GM18498 (cell line): ENCODE measurements around the gene KIF5C.
"Not testable (repeated sequence)": the region's sequence is repeated elsewhere in the genome, so short reads cannot be mapped to it uniquely, and the experiment has no call there.

Experiments
- ATAC-seq: cut with Tn5 transposase; IDR thresholded peaks from one replicate; pipeline ENCODE4 v1.9.1; 2021; ENCODE audit warnings: mild to moderate bottlenecking, moderate library complexity; ENCODE audit not compliant: unreplicated experiment

The KIF5C gene

DNA sequence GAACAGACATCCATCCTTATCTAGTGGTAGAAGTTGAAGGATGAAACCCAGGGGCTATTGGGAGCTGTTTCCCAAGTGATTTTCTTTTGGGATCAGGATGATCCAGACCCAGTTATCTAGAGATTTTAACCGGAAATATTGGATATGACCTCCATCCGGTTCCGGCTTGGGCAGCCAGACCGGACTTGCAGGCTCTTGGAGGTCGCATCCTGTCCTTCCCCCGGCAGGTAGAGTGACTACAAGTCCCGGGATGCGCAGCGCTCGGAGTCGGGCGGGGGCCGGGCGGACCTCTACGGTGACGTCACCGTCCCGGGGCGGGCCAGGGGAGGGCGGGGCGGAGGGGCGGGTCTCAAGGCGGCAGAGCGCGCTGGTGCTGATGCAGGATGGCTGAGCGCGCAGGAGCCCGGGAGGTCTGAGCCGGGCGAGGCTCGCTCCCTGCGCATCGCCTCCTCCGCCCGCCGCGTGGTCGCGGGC is at the start of gene KIF5C:
TSS of gene KIF5C (plus strand) at position 360 of the 474 bp plus-strand sequence. CDS start 391 bp downstream, outside the sequence.
- ATAC-seq: peak; percentile 93

DNA sequence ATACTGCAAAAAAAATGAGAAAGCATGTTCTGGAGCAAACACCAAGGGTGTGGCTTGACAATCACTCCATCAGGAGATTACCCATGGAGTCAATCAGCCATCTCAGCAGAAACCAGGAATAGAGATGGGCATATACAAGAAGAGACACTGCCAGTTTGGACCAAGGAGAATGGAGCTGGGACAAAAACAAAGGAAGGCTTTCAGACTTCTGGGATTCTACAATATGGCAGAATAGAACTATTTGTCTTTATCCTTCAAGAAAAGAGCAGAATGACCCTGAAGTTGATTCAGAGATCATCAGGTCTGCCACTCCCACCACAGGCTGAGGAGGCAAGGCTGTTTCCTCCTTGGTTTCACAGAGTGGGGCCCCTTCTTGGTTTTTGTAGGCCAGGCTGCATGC is 48.2 kb upstream of the KIF5C start:
- no peak for ATAC-seq

DNA sequence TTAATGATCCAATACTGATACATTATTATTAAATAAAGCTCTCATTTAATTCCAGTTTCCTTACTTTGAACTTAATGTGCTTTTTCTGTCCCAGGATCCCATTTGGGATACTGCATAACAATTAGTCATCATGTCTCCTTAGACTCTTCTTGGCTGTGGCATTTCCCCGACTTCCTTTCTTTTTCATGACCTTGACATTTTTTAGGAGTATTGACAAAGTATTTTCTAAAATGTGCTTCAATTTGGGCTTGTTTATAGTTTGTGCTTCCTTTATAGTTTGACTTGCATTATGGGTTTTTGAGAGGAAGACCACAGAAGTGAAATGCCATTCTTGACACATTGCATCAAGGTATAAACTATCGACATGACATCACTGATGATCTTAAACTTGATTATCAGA is 46.1 kb upstream of the KIF5C start:
- no peak for ATAC-seq

DNA sequence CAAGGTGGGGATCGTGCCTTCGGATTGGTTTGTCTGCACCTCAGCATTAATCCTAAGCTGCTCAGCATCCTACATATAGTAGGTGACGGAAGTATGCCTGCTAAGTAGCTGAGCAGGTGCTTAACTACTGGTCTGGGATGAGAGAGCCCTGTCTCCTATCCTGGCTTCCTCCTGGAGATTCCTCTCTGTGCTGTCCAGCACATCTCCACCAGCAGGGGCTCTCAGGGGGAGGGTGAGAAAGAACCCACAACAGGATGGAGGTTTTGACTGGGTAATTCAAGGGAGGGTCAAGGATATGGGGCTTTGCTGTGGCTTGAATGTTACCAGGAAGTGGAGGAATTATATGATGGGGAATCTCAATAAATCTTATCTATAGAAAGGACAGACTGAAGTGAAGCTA is 45.4 kb upstream of the KIF5C start:
- ATAC-seq: no peak

DNA sequence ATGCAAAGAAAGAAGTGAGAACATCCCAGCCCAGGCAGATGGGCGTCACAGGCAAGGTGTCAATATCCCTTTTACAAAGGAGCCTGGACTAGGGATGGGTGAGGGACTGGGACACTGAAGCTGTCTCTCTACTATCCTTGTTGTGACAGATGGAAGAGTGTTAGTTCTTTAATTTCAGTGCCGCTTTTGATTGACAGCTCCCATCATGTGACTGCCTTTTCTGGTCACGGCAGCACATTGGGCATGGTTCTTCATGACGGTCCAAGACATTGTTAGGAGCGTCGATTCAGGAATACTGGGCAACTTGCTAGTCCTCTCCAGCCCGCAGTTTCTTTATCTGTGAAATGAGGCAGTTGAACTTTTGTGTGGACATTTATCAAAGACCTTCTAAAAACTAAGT is 42.4 kb upstream of the KIF5C start:
- no peak for ATAC-seq

DNA sequence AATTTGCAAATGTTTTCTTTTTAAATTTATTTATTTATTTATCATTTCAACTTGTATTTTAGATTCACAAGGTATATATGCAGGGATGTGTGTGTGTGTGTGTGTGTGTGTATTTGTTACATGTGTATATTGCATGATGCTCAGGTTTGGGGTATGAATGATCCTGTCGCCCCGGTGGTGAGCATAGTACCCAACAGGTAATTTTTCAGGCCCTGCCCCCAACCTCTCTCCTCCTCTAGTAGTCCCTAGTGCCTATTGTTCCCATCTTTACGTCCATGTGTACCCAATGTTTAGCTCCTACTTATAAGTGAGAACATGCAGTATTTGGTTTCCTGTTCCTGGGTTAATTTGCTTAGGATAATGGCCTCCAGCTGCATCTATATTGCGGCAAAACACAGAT is 33.0 kb upstream of the KIF5C start:
- no peak for ATAC-seq

DNA sequence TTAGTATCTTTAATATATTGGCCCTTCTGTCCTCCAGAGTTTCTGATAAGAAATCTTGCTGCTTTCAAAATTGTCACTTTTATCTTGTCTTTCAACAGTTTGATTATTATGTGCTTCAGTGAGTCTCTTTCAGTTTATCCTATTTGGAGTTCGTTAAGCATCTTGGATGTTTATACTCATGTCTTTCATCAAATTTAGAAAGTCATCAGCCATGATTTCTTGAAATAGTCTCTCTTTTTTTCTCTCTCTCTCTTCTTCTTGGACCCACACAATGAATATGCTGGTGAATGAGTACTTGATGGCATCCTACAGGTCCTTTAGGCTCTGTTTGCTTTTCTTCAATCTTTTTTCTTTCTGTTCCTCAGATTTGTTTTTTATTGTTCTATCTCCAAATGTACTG is 26.9 kb upstream of the KIF5C start:
- no peak for ATAC-seq

DNA sequence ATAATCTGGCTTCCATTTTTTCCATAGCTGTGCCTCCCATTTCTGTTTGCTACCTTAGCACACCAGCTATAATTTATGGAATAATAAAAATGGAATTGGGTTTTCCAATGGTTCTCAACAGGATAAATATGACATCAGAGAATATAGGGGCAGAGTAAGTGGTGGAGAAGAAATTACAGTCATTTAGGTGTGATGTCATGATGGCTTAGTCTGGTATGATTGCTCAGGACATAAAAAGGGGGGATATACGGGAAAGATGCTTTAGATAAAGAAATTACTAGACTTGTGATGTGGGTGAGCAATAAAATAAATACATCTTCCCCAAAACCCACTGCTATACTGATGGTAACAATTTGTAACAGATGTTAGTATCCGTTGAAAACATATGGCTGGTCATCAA is 21.6 kb upstream of the KIF5C start:
- no peak for ATAC-seq

DNA sequence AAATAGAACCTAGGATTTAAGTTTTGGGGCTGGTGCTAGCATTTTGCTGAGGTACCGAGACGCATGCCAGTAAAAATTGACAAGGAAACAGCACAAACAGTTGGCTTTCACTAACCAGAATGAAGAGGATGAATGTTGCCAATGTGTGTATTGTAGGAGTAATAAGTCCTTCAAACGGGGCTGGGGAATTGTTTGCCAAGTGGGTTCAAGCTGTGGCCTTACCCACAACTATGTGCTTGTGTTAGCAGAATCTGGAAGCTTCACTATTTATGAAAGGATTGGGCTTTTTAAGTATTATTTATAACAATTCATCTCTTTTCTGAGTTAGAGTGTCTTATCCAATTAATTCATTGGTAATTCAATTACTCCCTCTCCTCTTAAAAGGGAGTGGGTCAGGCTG is 15.0 kb upstream of the KIF5C start:
- no peak for ATAC-seq

DNA sequence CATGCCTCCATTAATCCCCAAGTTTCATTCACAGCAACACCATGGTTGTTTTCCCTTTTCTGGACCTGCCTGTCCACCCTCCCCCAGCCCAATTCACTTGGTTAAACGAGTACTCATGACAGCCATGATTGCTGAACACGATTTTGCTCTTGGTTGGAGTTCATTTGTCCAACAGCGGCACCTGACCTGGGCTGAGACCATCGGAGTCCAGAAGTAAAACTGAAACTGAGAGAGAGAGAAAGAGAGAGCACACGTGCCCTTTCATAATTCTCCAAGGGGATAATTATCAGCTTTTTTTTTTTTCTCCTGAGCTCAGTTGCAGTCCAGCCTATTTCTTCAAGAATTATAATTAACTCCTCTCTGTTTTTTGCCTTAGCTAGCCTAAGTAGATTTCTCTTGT is 13.7 kb upstream of the KIF5C start:
- ATAC-seq: no peak

DNA sequence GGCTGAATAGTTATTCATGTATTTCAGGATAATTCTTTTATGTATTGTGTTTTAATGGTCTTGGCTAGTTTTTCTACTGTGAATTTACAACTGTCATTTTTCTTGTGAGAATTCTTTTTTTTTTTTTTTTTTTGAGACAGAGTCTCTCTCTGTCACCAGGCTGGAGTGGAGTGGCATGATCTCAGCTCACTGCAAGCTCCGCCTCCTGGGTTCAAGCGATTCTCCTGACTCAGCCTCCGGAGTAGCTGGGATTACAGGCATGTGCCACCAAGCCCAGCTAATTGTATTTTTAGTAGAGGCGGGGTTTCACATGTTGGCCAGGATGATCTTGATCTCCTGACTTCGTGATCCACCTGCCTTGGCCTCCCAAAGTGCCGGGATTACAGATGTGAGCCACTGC is 12.5 kb upstream of the KIF5C start:
- not testable (repeated sequence) for ATAC-seq

DNA sequence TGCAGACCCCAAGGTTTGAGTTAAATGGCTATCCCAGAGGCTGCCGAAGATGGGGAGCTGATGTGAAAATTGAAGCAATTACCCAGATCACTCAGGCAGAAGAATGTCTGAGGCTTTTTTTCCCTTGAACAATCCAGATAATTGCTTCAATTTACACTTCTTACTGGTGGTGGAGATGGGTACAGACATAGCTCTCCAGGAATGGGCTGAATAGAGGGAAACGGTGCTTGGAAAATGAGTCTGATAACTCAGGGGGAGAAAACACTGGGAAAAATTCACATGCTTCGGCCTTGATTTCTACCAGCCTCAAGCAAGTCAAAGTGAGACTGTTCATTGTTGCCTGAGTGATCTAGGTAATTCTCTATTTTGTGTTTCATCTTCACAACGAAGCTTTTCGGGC is 9.5 kb upstream of the KIF5C start:
- ATAC-seq: no peak

DNA sequence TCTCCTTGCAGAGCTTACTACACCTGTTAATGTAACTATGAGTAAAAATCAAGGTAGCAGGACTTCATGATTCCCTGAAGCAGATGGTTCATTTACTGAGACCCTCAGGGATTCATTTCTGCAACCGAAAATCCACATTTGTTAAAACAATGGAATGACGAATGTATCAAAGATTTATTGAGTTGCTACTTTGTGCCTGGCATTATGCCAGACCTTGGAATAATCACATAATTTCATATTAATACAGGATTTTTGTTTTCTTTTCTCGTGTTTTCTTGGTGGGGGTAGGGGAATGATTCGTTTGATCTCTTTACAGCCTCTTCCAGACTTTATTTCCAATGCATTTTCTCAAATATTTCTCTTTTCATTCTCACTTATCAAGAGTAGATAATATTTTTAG is 8.9 kb upstream of the KIF5C start:
- ATAC-seq: no peak

DNA sequence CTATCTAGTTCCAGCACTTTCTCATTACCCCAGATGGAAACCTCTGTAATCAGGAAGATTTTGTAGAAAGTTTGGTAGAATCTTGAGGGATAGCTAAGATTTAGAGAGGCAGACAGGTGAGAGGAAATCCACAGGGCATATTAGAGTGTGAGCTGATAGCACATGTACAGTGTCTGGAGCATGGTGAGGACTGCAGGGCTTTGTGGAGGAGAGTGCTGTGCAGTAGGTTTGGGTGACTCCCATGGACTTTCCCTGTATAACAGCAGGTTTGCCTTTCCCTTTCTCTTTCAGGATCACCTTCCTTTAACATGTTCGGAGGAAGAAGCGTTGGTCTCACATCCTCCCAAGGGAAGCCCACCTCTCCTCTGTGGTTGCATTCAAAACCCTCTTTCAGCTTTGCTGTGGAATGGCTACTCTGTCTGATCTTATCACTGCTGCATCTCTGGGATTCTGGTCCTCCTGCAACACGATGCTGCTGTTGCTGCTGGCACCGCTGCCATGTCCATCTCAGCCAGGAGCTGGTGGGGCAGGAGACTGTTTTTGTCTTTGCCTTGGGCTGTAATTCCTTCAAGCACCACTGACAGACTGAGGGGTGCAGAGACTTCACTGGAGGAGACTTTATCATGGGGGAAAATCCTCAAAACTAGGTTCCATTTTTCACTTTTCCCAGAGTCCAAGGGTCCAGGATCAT is 7.8 kb upstream of the KIF5C start:
- ATAC-seq: no peak

DNA sequence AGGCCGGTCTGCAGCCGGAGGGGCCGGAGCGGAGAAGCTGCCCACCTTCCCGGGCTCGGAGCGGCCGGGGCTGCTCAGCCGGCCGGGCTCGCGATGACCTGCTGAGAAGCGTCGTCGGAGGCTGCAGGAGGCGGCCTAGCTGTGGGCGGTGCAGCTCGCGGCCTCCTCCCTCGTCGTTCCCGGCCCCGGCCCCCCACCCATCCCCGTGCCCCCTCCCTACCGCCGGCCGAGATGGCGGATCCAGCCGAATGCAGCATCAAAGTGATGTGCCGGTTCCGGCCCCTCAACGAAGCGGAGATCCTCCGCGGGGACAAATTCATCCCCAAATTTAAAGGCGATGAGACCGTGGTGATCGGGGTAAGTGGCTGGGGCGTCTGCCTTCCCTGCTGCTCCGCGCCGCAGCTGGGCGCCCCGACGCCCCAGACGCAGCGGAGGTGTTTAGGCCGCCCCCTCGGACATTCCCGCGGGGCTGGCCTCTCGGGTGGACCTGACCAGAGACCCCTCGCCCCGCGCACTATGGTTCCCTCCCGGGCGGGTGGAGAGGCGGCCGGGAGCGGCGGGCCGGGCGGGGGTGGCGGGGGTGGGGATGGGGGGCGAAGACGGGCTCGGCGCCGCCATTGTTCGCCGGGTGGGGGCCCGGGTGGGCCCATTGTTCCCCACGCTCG is 492 bp downstream of the KIF5C start:
- ATAC-seq: peak; percentile 34

DNA sequence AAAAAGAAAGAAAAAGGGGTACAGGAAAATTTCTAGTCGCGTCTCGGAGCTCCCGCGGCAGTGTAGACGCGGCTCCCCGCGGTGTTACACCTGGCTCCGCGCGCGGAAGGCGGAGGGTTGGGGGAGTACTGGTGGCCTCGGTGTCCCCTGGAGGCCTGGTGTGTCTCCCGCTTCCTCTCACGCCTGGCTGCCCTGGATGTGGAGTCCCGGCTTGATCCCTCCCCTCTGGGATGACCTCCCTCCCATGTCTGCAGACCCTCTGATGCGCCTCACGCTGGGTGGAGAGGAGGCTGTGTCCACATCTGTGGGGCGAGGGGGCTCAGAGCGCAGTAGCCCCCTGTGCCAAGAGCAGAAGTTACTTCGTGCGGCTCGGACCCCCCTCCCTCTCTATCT is 1.2 kb downstream of the KIF5C start:
- ATAC-seq: no peak

DNA sequence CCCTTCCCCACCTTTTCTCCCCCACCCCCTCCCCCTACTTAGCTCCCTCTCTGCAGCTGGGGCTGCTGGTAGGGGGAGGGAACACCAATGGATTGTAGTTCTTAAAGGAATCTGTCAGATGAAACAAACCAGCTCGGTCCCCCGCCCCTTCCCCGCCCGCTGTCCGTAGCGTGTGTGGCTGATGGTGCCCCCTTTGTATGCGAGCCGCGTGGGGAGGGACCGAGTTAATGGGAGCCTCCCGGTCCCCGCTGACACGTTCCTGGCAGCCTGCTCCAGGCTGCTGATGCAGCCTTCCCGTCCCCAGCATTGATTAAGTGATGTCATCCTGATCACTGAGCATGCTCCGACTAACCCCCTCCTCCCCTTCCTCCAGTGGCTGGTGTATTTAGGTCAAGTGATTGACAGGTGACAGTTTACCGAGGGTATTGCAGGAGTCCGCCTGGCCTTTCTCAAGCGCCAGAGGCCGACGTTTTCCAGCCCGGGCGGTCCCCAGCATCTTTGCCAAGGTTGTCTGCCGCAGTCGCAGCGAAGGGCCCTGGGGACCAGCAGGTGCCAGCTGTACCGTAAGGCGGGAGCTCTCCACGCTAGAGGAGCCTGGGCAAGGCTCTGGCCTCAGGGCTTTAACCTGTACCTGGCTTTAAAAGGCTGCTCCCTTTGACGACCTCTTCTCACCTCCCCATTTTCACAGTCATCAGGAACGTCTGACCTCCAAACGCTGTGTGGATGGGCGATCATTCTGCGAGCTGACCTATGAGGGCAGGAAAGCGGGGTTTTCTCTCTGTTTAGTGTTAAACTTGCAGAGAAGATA is 1.8 kb downstream of the KIF5C start:
- peak; percentile 16 for ATAC-seq

DNA sequence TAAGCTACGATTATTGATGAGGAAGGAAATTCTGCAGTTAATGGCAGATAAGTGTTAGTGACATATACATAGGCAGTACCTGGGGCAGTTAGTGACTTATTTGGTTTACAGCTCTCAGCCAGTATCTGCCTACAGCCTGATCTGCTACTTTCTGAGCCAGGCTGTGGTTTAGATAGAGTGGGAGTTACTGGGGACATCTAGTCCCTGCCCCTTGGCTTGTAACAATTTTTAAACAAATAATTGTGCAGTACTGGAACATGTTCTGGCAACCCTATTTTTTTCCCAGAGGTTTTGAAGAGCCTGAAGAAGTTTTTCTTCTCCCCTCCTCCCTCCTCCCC is 2.3 kb downstream of the KIF5C start:
- ATAC-seq: no peak

DNA sequence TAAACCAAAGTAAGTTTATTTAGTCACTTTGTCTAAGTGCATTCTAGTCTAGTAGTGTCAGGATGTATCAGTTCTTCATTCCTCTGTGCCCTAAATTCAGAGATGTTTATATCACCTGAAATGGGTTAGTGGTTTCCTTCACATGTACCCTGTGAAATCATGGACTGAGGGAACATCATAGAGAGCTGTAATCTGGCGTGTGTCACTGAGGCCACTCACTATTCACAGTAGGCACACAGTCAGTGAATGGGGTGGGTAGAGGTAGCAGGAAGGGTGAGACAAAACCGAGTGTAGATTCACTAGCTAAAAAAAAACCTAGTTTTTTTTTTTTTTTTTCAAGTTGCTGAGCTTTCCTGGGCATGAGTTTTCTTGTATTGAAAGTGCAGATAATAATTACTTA is 5.6 kb downstream of the KIF5C start:
- ATAC-seq: no peak

DNA sequence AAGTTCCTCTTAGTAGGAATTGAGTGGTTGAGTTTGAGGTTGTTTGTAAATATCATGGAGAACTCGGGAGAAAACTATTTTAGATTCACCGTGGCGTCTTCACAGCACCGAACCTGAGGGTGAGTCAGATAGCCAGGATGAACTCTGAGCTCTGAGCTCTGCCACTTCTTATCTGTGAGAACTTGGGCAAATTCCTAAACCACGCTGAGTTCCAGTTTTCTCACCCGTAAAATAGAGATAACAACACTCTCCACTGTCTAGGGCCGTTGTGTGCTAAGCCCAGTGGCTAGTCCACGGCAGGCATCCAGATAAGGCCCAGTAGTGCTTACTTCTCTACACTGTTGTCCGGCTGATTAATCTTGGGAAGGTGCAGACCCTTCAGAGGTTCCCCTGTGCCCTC is 7.0 kb downstream of the KIF5C start:
- ATAC-seq: no peak

DNA sequence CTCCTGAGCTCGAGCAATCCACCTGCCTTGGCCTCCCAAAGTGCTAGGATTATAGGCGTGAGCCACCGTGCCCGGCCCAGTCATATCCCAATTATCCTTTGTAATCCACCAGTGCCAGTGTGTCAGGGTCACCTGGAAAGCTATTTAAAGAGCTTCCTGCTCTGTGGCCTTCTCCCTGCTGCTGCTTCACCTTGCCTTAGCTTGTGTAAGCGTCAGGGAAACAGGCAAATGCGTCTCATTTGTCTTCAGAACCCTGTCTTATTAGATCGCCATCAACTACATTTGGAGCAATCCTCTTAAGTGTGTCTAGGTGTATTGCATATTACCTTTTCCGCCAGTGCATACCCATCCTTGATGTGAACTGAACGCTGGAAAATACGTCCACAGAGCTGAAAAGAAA is 10.2 kb downstream of the KIF5C start:
- ATAC-seq: no peak

DNA sequence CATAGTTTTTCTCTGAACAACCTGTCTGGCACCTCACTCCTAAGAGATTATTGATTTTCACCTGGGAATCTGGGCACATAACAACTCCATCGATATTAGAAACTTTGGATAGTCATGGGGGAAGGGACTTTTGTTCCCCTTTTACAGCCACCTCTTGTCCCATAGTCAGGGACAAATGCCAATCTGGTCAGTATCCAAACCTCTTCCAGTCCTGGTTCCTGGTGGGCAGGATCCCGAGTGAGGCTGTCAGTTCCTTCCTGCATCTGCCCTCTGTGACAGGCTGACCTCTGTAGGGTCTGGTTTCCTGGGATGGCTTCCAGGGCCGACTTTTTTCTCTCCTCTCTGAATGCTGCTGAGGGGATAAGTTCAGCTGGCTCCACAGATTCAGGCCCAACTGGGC is 11.0 kb downstream of the KIF5C start:
- no peak for ATAC-seq
